GM19468 (cell line): ENCODE measurements around the gene OR5A1.

Experiments
- ATAC-seq: cut with Tn5 transposase; IDR thresholded peaks from one replicate; pipeline ENCODE4 v1.9.1; 2021; ENCODE audit warnings: mild to moderate bottlenecking, moderate library complexity, moderate number of reproducible peaks; ENCODE audit not compliant: unreplicated experiment; ENCODE audit errors: extremely low read depth

Gene OR5A1

DNA sequence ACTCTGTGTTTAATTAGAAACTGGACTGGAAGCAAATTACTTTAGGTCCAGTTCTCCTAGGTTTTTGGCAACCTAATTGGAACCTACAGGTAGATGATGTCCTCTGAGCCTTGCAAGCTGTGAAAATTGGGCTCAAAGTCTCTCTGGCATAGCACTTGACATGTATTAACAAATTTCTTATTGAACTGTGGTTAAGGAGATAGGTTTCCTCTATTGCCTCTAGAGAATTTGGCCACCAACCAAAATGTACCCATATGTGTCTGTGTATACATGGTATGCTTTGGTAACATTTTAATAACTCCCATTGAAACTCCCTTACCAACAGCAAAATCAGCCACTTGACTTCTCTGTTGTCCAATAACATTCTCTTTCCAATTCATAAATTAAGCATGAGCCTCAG lies 36.7 kb downstream of the OR5A1 start, which contains the start of gene OR4D10:
Gene OR4D10, plus strand, starts transcription at position 301 of the 400 bp plus-strand sequence. CDS start 4,115 bp downstream, outside the sequence.
- ATAC-seq: no peak

DNA sequence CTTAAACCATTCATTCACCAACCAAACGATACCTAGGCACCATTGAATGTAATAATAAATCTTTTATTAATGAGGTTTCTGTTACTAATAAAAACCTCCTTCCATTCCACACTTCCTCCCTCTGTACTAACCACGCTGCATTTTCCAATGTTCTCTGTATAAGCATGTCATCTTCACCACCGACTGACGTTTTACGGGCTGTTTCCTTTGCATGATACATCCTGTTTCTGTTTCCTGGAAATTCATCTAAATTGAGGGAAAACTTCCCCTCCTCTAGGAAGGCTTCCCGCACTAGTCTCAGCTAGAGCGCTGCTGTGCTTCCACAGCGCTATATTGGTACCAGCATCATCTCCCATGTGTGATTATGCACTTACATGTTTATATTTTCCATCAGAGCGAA lies 38.9 kb downstream of the OR5A1 start:
- no peak for ATAC-seq

DNA sequence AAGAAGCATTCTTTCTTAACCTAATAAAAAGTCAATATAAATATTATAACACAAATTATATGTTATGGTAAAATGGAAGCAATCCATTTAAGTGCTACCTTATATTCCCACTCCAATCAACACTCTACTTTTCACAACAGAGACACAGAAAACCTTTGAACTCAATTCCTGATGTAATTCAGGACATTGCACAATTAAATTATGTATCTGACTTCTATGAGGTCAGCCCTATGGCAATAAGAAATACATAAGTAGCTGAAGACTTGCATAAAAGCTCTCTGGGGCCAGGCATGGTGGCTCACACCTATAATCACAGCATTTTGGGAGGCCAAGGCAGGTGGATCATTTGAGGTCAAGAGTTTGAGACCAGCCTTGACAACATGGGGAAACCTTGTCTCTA lies 43.6 kb downstream of the OR5A1 start:
- no peak for ATAC-seq

DNA sequence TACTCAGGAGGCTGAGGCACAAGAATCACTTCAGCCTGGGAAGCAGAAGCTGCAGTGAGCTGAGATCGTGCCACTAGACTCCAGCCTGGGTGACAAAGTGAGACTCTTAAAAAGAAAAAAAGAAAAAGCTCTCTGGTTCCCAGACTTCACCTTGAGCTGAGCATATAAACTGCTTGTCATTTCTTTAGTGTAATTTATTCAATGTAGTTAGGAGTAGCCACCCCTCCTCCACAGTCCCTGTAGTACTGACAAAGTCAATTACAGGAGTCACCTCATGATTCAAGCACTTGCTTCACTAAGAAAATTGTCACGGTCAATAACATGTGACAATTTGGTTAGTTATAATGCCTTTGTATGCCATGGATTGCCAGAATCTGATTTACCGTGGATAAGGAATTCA lies 44.1 kb downstream of the OR5A1 start:
- no peak for ATAC-seq
